ENCODE data around the gene NCAM2. TPM values are rescaled to one million over a fixed set of nuclear protein-coding genes. Genes with fewer than 3 reads are reported as not detected.

The NCAM2 gene
- total and polyA plus RNA-seq, 2 experiments from 2014 or later, result 0.36 to 0.83 TPM

- Histone ChIP-seq H2AFZ (peak overlapping the region; percentile 100), H3F3A (replicated peaks; ENCODE audit: low read depth) (peaks cover 5% of the 10 kb centered on the region; the same call in 1 of the 2 replicates), H3K9me2 (ENCODE audit: insufficient read depth) (no peaks in the 10 kb centered on the region), H3K4me2 (peak overlapping the region; percentile 94), H3K27ac (ENCODE audit: low read depth) (no peak overlapping the region), H3K36me3 (ENCODE audit: insufficient read depth) (no peaks in the 10 kb centered on the region), H4K20me1 (replicated peaks; ENCODE audit: insufficient read depth) (no peaks in the 10 kb centered on the region), H3K4me3 (peak overlapping the region; percentile 83), H3K4me1 (ENCODE audit: insufficient read depth) (peaks cover 8% of the 10 kb centered on the region), H3K79me2 (replicated peaks; ENCODE audit: insufficient read depth) (no peaks in the 10 kb centered on the region), H3K27me3 (ENCODE audit: insufficient read depth) (peaks cover 34% of the 10 kb centered on the region)
- Mint-ChIP-seq H3K27me3 (ENCODE audit: insufficient read depth, low read depth, poor library complexity) (peaks cover 17% of the 10 kb centered on the region), H3K9me3 (no peaks in the 10 kb centered on the region), H3K4me3 (peak overlapping the region; percentile 77), H3K27ac (no peak overlapping the region), H3K36me3 (ENCODE audit: low read depth) (no peaks in the 10 kb centered on the region), H3K4me1 (peaks cover 8% of the 10 kb centered on the region)
- TF ChIP-seq EZH2 (IDR thresholded peaks at IDR 0.05; ENCODE audit: low read depth, unreplicated experiment) (peak; percentile 22), ETS1 (IDR thresholded peaks at IDR 0.05) (no peak), STAT1 (IDR thresholded peaks at IDR 0.05; ENCODE audit: unreplicated experiment) (no peak), JUNB (IDR thresholded peaks at IDR 0.05; ENCODE audit: unreplicated experiment) (no peak)
- DNase-seq (ENCODE audit: low spot score) (peak; percentile 36), ATAC-seq (peak; percentile 62)
Observed at GRCh38 chr21:20997311-20997635, 936 bp upstream of the NCAM2 start.

- no peaks in the 10 kb centered on the region for H3K36me3 Mint-ChIP-seq (ENCODE audit: low read depth)
- H3K9me2 ChIP-seq (ENCODE audit: insufficient read depth), result no peaks in the 10 kb centered on the region
- TF ChIP-seq EZH2phosphoT487 (IDR thresholded peaks at IDR 0.05; ENCODE audit: unreplicated experiment), result no peak
- no peak for TF ChIP-seq POLR2AphosphoS5 (IDR thresholded peaks at IDR 0.05; ENCODE audit: low read depth)
- TF ChIP-seq ZNF462 (CRISPR knock-in tag; IDR thresholded peaks at IDR 0.05), result no peak
- no peak for TF ChIP-seq ZNF331 (CRISPR knock-in tag; IDR thresholded peaks at IDR 0.05; ENCODE audit: low read depth)
- no peak for TF ChIP-seq EZH2 (IDR thresholded peaks at IDR 0.05; ENCODE audit: low read depth, unreplicated experiment)
- H3K4me2 ChIP-seq, result peak overlapping the region; percentile 98
- H3K4me3 Mint-ChIP-seq, result peak overlapping the region; percentile 82
- H3K27me3 ChIP-seq (ENCODE audit: insufficient read depth), result peaks cover 34% of the 10 kb centered on the region
- no peak overlapping the region for H3K27ac ChIP-seq (ENCODE audit: low read depth)
- H2AFZ ChIP-seq, result peak overlapping the region; percentile 99
- peaks cover 8% of the 10 kb centered on the region for H3K4me1 Mint-ChIP-seq
- ATAC-seq (peak; percentile 31), DNase-seq (ENCODE audit: low spot score) (no peak)
- H3K4me3 ChIP-seq, result peak overlapping the region; percentile 83
- H3K27ac Mint-ChIP-seq, result no peak overlapping the region
- H3K36me3 ChIP-seq (ENCODE audit: insufficient read depth), result no peaks in the 10 kb centered on the region
- no peaks in the 10 kb centered on the region for H3K79me2 ChIP-seq (replicated peaks; ENCODE audit: insufficient read depth)
- H3K9me3 Mint-ChIP-seq, result no peaks in the 10 kb centered on the region
- peaks cover 17% of the 10 kb centered on the region for H3K27me3 Mint-ChIP-seq (ENCODE audit: insufficient read depth, low read depth, poor library complexity)
- H3K4me1 ChIP-seq (ENCODE audit: insufficient read depth), result peaks cover 8% of the 10 kb centered on the region
- H3F3A ChIP-seq (replicated peaks; ENCODE audit: low read depth), result peaks cover 5% of the 10 kb centered on the region; the same call in 1 of the 2 replicates
- H4K20me1 ChIP-seq (replicated peaks; ENCODE audit: insufficient read depth), result no peaks in the 10 kb centered on the region
Observed at GRCh38 chr21:20998456-20998789, 214 bp downstream of the NCAM2 start.

Measured in GM23338 (cell line).